ENCODE data around the gene HNF1B.

GRCh38 chr17:37640015-37640414, 104.8 kb downstream of the HNF1B start:
- TF ChIP-seq POLR2A (IDR thresholded peaks at IDR 0.05; ENCODE audit: low read depth, low read length): no peak
- TF ChIP-seq TAF1 (IDR thresholded peaks at IDR 0.05; ENCODE audit: borderline replicate concordance, low read depth, low read length): no peak
- no peak for TF ChIP-seq POLR2AphosphoS5 (IDR thresholded peaks at IDR 0.05; ENCODE audit: low read depth, low read length)

Data from GM12892 (cell line).